GM19328 (cell line): ENCODE results near the gene PIGS.

Experiments used
- ATAC-seq: cut with Tn5 transposase; IDR thresholded peaks from one replicate; pipeline ENCODE4 v1.9.1; 2021; ENCODE audit warnings: mild to moderate bottlenecking, moderate library complexity; ENCODE audit not compliant: unreplicated experiment

The PIGS gene

GRCh38 chr17:28551421-28552175 lies 19.7 kb downstream of the PIGS start:
- no peak for ATAC-seq

GRCh38 chr17:28550858-28551257 lies 20.5 kb downstream of the PIGS start:
- no peak for ATAC-seq

- ATAC-seq, result no peak
Observed at GRCh38 chr17:28549236-28550132, 21.8 kb downstream of the PIGS start.

GRCh38 chr17:28548417-28549130 lies 22.8 kb downstream of the PIGS start:
- no peak for ATAC-seq

GRCh38 chr17:28547623-28548416 lies 23.5 kb downstream of the PIGS start:
- ATAC-seq, result no peak

GRCh38 chr17:28547096-28547622 lies 24.2 kb downstream of the PIGS start:
- no peak for ATAC-seq

- no peak for ATAC-seq
Observed at GRCh38 chr17:28545787-28546415, 25.4 kb downstream of the PIGS start.

GRCh38 chr17:28545141-28545503 lies 26.2 kb downstream of the PIGS start:
- no peak for ATAC-seq

GRCh38 chr17:28544402-28545140 lies 26.8 kb downstream of the PIGS start:
- no peak for ATAC-seq

- no peak for ATAC-seq
Observed at GRCh38 chr17:28541439-28541838, 29.9 kb downstream of the PIGS start.

GRCh38 chr17:28540231-28540630 lies 31.1 kb downstream of the PIGS start:
- ATAC-seq, result no peak

GRCh38 chr17:28538296-28538895 lies 32.9 kb downstream of the PIGS start:
- no peak for ATAC-seq

- ATAC-seq, result no peak
Observed at GRCh38 chr17:28537219-28537610, 34.1 kb downstream of the PIGS start.

- ATAC-seq, result no peak
Observed at GRCh38 chr17:28536532-28537218, 34.6 kb downstream of the PIGS start.

- no peak for ATAC-seq
Observed at GRCh38 chr17:28534740-28535375, 36.5 kb downstream of the PIGS start.

GRCh38 chr17:28533091-28533807 lies 38.1 kb downstream of the PIGS start:
- ATAC-seq, result no peak
